HFFc6 (cell line): ENCODE results near the gene ROCK2. TPM values are rescaled to one million over a fixed set of nuclear protein-coding genes. Genes with fewer than 3 reads are reported as not detected.

ENCODE experiments used
- DNase-seq: peaks from one replicate; pipeline ENCODE4 v3.0.0-alpha.2; 2018
- H3K27ac Mint-ChIP-seq: 2 replicates; pipeline ENCODE4 v1.8.0; 2020; ENCODE audit warnings: mild to moderate bottlenecking, mixed read lengths
- H3K27me3 Mint-ChIP-seq: 2 replicates; pipeline ENCODE4 v1.8.0; 2021; ENCODE audit warnings: mild to moderate bottlenecking, moderate library complexity, mixed read lengths; ENCODE audit not compliant: insufficient read depth
- H3K36me3 Mint-ChIP-seq: 2 replicates; pipeline ENCODE4 v1.8.0; 2021; ENCODE audit warnings: low read depth, mixed read lengths
- H3K4me1 Mint-ChIP-seq: 2 replicates; pipeline ENCODE4 v1.8.0; 2020; ENCODE audit warnings: low read depth, mixed read lengths
- H3K4me3 Mint-ChIP-seq: 2 replicates; pipeline ENCODE4 v1.8.0; 2020; ENCODE audit warnings: mild to moderate bottlenecking, moderate library complexity, mixed read lengths
- H3K9me3 Mint-ChIP-seq: 2 replicates; pipeline ENCODE4 v1.8.0; 2020; ENCODE audit warnings: mild to moderate bottlenecking, mixed read lengths
- CTCF ChIP-seq: fragments of 200-600 bp; sonication (generic); IDR thresholded peaks from 2 replicates; pipeline ENCODE4 v1.5.0; 2021; ENCODE audit warnings: antibody characterized with exemption, mild to moderate bottlenecking
- total RNA-seq, 6 experiments: library from RNA; stranded (reverse); fragmentation: NEBNext Ultra II Directional; extraction: Animal tissue kit (Norgen Biotek cat#: 25700); gene quantifications; 2 replicates in 1 of 6; 3 replicates in 5 of 6; pipeline ENCODE4 v1.2.3, GENCODE V29; 2021

The ROCK2 gene
- total RNA-seq, 6 experiments from 2014 or later, result 41.6 to 54.3 (median 51.7) TPM

DNA sequence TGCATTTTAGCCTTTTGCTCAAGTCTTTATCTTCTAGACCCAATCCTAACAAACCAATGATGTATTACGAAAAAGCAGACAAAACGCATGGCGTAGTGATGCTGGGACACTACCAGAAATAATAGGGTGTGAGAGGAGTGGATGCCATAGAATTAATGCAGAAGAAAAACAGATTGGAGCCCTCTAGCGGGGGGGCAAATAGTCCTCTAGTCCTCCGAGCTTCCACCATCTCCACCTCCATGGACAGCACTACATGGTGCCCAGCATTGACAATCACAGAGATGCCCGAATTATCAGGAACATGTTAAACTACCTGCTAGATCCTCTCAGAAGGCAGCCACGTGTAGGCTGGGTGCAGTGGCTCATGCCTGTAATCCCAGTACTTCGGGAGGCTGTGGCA is 15.4 kb upstream of the ROCK2 start:
- H3K4me1 Mint-ChIP-seq, result peaks cover 12% of the 10 kb centered on the region
- H3K27me3 Mint-ChIP-seq, result peaks cover 12% of the 10 kb centered on the region
- H3K36me3 Mint-ChIP-seq, result no peaks in the 10 kb centered on the region
- H3K9me3 Mint-ChIP-seq, result no peaks in the 10 kb centered on the region
- DNase-seq, result no peak
- H3K4me3 Mint-ChIP-seq, result no peak overlapping the region
- TF ChIP-seq CTCF, result no peak
- no peak overlapping the region for H3K27ac Mint-ChIP-seq

- Mint-ChIP-seq H3K4me1 (peaks cover 5% of the 10 kb centered on the region), H3K27me3 (peaks cover 23% of the 10 kb centered on the region), H3K36me3 (no peaks in the 10 kb centered on the region), H3K27ac (no peak overlapping the region), H3K4me3 (no peak overlapping the region), H3K9me3 (no peaks in the 10 kb centered on the region)
- no peak for TF ChIP-seq CTCF
- DNase-seq, result no peak
Observed at GRCh38 chr2:11357428-11357972, 13.1 kb upstream of the ROCK2 start.

DNA sequence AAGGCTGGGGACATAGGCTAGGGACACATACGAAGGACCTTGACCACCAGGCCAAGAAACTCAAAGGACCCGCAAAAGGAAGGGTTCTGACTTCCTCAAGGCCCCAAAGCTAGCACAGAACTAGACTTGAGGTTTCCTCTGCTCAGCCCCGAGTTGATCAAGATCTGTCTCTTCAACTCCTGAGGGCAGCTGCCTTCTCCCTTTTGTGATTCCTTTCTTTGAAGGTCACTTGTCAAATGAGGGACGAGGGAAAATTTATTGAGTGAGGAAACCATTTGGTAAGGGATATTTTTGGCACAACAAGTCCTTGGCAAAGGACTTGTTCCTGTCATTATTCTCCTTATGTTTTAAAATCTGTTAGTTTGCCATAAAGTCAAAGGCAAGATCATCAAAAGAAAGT is 12.3 kb upstream of the ROCK2 start:
- no peak overlapping the region for H3K27ac Mint-ChIP-seq
- peaks cover 26% of the 10 kb centered on the region for H3K27me3 Mint-ChIP-seq
- no peaks in the 10 kb centered on the region for H3K9me3 Mint-ChIP-seq
- no peak overlapping the region for H3K4me3 Mint-ChIP-seq
- no peak for TF ChIP-seq CTCF
- no peaks in the 10 kb centered on the region for H3K4me1 Mint-ChIP-seq
- H3K36me3 Mint-ChIP-seq, result no peaks in the 10 kb centered on the region
- DNase-seq, result no peak

GRCh38 chr2:11355194-11356053 is 11.0 kb upstream of the ROCK2 start:
- no peaks in the 10 kb centered on the region for H3K36me3 Mint-ChIP-seq
- DNase-seq, result no peak
- H3K27me3 Mint-ChIP-seq, result peaks cover 26% of the 10 kb centered on the region
- H3K4me3 Mint-ChIP-seq, result no peak overlapping the region
- no peak for TF ChIP-seq CTCF
- H3K27ac Mint-ChIP-seq, result no peak overlapping the region
- no peaks in the 10 kb centered on the region for H3K4me1 Mint-ChIP-seq
- no peaks in the 10 kb centered on the region for H3K9me3 Mint-ChIP-seq

GRCh38 chr2:11354363-11355154 is 10.1 kb upstream of the ROCK2 start:
- Mint-ChIP-seq H3K27ac (no peak overlapping the region), H3K27me3 (peaks cover 26% of the 10 kb centered on the region)

More at GRCh38 chr2:11354363-11355154, 10.1 kb upstream of the ROCK2 start:
- Mint-ChIP-seq H3K4me3 (no peak overlapping the region), H3K4me1 (no peaks in the 10 kb centered on the region), H3K36me3 (no peaks in the 10 kb centered on the region), H3K9me3 (no peaks in the 10 kb centered on the region)
- no peak for TF ChIP-seq CTCF
- DNase-seq, result no peak
